PC-9 (cell line): Measurements from ENCODE around the gene INTS1. TPM values are rescaled to one million over a fixed set of nuclear protein-coding genes. Genes with fewer than 3 reads are reported as not detected.

Source experiments
- BruUV-seq: library from RNA; stranded (reverse); fragments of 400-500 nt; replicated peaks from 2 replicates; lab custom pipeline; 2021; lab: Mats Ljungman, UMichigan
- CTCF ChIA-PET: fragments of 300-600 bp; sonication (Branson Sonifier 250); formaldehyde crosslinking; loops from one replicate; lab custom pipeline; 2022; ENCODE audit warnings: antibody characterized with exemption; lab: Charles Lee
- POLR2A ChIA-PET: fragments of 300-600 bp; sonication (Branson Sonifier 250); formaldehyde crosslinking; loops from one replicate; lab custom pipeline; 2022; ENCODE audit warnings: antibody characterized with exemption; ENCODE audit not compliant: unreplicated experiment; lab: Charles Lee
- DNase-seq, 2 experiments: peaks; one replicate each; pipeline versions ENCODE4 v3.0.0 to v3.0.0-alpha.2; 2015 to 2022; ENCODE audit warnings: mixed read lengths in 1 of 2
- H2AFZ ChIP-seq: fragments of 200-600 bp; sonication (generic); 2 replicates; pipeline ENCODE4 v1.8.1; 2017; ENCODE audit warnings: antibody characterized with exemption
- H3F3A ChIP-seq: fragments of 200-600 bp; sonication (generic); 2 replicates; pipeline ENCODE4 v1.8.1; 2017; ENCODE audit warnings: antibody characterized with exemption, mild to moderate bottlenecking, low read depth; ENCODE audit not compliant: insufficient read depth
- H3K27ac ChIP-seq: fragments of 200-600 bp; sonication (generic); 2 replicates; pipeline ENCODE4 v1.6.1; 2016; ENCODE audit warnings: mixed run types
- H3K27me3 ChIP-seq: fragments of 200-600 bp; sonication (generic); 2 replicates; pipeline ENCODE4 v1.6.1; 2016; ENCODE audit warnings: low read depth, mixed run types; ENCODE audit not compliant: insufficient read depth
- H3K36me3 ChIP-seq: fragments of 200-600 bp; sonication (generic); 2 replicates; pipeline ENCODE4 v1.6.1; 2016; ENCODE audit warnings: low read depth, mixed run types
- H3K4me1 ChIP-seq: fragments of 200-600 bp; sonication (generic); replicated peaks from 2 replicates; pipeline ENCODE4 v1.6.1; 2016; ENCODE audit warnings: mixed run types; ENCODE audit not compliant: insufficient read depth
- H3K4me2 ChIP-seq: fragments of 200-600 bp; sonication (generic); 2 replicates; pipeline ENCODE4 v1.6.1; 2017; ENCODE audit warnings: mixed run types
- H3K4me3 ChIP-seq: fragments of 200-600 bp; sonication (generic); 2 replicates; pipeline ENCODE4 v1.6.1; 2016; ENCODE audit warnings: mixed run types
- H3K79me2 ChIP-seq: fragments of 200-600 bp; sonication (generic); 2 replicates; pipeline ENCODE4 v1.6.1; 2017; ENCODE audit warnings: low read depth, mixed run types
- H3K9me2 ChIP-seq: fragments of 200-600 bp; sonication (generic); 2 replicates; pipeline ENCODE4 v1.8.1; 2017; ENCODE audit warnings: mild to moderate bottlenecking; ENCODE audit not compliant: insufficient read depth
- H3K9me3 ChIP-seq: fragments of 200-600 bp; sonication (generic); 2 replicates; pipeline ENCODE4 v1.8.1; 2016; ENCODE audit warnings: low read depth; ENCODE audit not compliant: insufficient read depth
- H4K20me1 ChIP-seq: fragments of 200-600 bp; sonication (generic); 2 replicates; pipeline ENCODE4 v1.8.1; 2017; ENCODE audit not compliant: insufficient read depth
- CTCF ChIP-seq: fragments of 200-600 bp; sonication (generic); conservative IDR thresholded peaks from 2 replicates; pipeline ENCODE4 v1.6.1; 2017; ENCODE audit warnings: mixed run types, antibody characterized with exemption, mild to moderate bottlenecking, moderate library complexity
- EZH2 ChIP-seq: fragments of 200-600 bp; sonication (generic); IDR thresholded peaks from 2 replicates; pipeline ENCODE4 v1.8.0; 2017; ENCODE audit warnings: antibody characterized with exemption, low read depth
- intact Hi-C: fragments of 100-400 bp; cut with micrococcal nuclease; formaldehyde crosslinking; loops from one replicate; pipeline ENCODE4 v1.10.0; 2022; ENCODE audit not compliant: unreplicated experiment
- total RNA-seq: library from RNA; stranded (reverse); gene quantifications from 2 replicates; pipeline ENCODE4 v1.2.3, GENCODE V29; 2021

The INTS1 gene
- total RNA-seq, 1 experiment from 2014 or later = 124 TPM

- H2AFZ ChIP-seq = no peak overlapping the region
- BruUV-seq = no TSS peak
- H3K27ac ChIP-seq = no peak overlapping the region
- no peaks in the 10 kb centered on the region for H3K27me3 ChIP-seq
- no peaks in the 10 kb centered on the region for H3K9me3 ChIP-seq
- H4K20me1 ChIP-seq = peaks cover 11% of the 10 kb centered on the region
- ChIA-PET POLR2A (no interaction called here), CTCF (no interaction called here)
- TF ChIP-seq CTCF (no peak), EZH2 (no peak)
- H3K4me3 ChIP-seq = no peak overlapping the region
- H3K4me1 ChIP-seq = no peaks in the 10 kb centered on the region
- H3F3A ChIP-seq = no peaks in the 10 kb centered on the region; the same call in 1 of the 2 replicates
- H3K79me2 ChIP-seq = no peaks in the 10 kb centered on the region
- intact Hi-C loops = no loop called here
- no peaks in the 10 kb centered on the region for H3K9me2 ChIP-seq
- H3K4me2 ChIP-seq = no peak overlapping the region
- no peak for DNase-seq
- H3K36me3 ChIP-seq = no peaks in the 10 kb centered on the region
Measured at GRCh38 chr7:1493571-1493970, 10.6 kb downstream of the INTS1 start.

GRCh38 chr7:1493129-1493528 is 11.1 kb downstream of the INTS1 start:
- no peak for DNase-seq
- POLR2A ChIA-PET = no interaction called here
- TF ChIP-seq CTCF (no peak), EZH2 (no peak)
- Histone ChIP-seq H4K20me1 (peaks cover 11% of the 10 kb centered on the region), H3K4me2 (no peak overlapping the region), H3K9me2 (no peaks in the 10 kb centered on the region), H3F3A (no peaks in the 10 kb centered on the region; the same call in 1 of the 2 replicates), H3K4me3 (no peak overlapping the region), H3K36me3 (0 out of 2 replicates have a peak, but pooled peaks cover under 1% of the 10 kb centered on the region), H3K4me1 (no peaks in the 10 kb centered on the region), H3K9me3 (no peaks in the 10 kb centered on the region), H3K79me2 (no peaks in the 10 kb centered on the region), H2AFZ (no peak overlapping the region), H3K27me3 (no peaks in the 10 kb centered on the region), H3K27ac (no peak overlapping the region)
- intact Hi-C loops = no loop called here
- CTCF ChIA-PET = no interaction called here
- no TSS peak for BruUV-seq

- H3K4me1 ChIP-seq = no peaks in the 10 kb centered on the region
- ChIA-PET POLR2A (no interaction called here), CTCF (no interaction called here)
- H3K9me2 ChIP-seq = no peaks in the 10 kb centered on the region
- H3K27ac ChIP-seq = no peak overlapping the region
- no peaks in the 10 kb centered on the region; the same call in 1 of the 2 replicates for H3F3A ChIP-seq
- no peak overlapping the region for H2AFZ ChIP-seq
- peaks cover 11% of the 10 kb centered on the region for H4K20me1 ChIP-seq
- no peak overlapping the region for H3K4me2 ChIP-seq
- no peak overlapping the region for H3K4me3 ChIP-seq
- 0 out of 2 replicates have a peak, but pooled peaks cover 5% of the 10 kb centered on the region for H3K36me3 ChIP-seq
- no peaks in the 10 kb centered on the region for H3K79me2 ChIP-seq
- intact Hi-C loops = no loop called here
- TF ChIP-seq CTCF (no peak), EZH2 (no peak)
- H3K9me3 ChIP-seq = no peaks in the 10 kb centered on the region
- no peaks in the 10 kb centered on the region for H3K27me3 ChIP-seq
- BruUV-seq = no TSS peak
- no peak for DNase-seq
Measured at GRCh38 chr7:1492640-1493039, 11.5 kb downstream of the INTS1 start.
